ENCODE data around the gene FHOD3. TPM values are rescaled to one million over a fixed set of nuclear protein-coding genes. Genes with fewer than 3 reads are reported as not detected.

The FHOD3 gene
- total RNA-seq, 1 donor from 2014 or later: 5.6 TPM

DNA sequence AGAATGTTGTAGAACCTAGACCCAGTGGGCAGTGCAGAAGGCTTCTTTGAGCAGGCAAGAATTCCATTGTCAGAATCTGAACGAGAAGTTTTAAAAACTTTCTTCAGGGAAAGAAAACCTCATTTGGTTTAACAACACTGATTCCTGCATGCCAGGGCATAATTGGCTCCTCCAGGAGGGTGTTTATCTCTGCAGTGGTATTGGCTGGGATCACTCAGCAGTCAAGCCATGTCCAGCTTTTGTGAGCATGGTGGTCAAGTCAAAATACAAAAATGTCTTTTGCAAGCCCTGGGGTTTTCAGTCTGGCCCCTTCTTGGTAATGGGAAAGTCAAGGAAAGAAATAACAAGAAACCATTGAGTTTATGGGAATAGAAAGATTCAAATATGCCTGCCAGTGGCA lies 28.3 kb downstream of the FHOD3 start:
- TF ChIP-seq, protein P1, sequence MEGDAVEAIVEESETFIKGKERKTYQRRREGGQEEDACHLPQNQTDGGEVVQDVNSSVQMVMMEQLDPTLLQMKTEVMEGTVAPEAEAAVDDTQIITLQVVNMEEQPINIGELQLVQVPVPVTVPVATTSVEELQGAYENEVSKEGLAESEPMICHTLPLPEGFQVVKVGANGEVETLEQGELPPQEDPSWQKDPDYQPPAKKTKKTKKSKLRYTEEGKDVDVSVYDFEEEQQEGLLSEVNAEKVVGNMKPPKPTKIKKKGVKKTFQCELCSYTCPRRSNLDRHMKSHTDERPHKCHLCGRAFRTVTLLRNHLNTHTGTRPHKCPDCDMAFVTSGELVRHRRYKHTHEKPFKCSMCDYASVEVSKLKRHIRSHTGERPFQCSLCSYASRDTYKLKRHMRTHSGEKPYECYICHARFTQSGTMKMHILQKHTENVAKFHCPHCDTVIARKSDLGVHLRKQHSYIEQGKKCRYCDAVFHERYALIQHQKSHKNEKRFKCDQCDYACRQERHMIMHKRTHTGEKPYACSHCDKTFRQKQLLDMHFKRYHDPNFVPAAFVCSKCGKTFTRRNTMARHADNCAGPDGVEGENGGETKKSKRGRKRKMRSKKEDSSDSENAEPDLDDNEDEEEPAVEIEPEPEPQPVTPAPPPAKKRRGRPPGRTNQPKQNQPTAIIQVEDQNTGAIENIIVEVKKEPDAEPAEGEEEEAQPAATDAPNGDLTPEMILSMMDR (IDR thresholded peaks at IDR 0.05): no peak
- TF ChIP-seq POLR2AphosphoS5 (IDR thresholded peaks at IDR 0.05; ENCODE audit: insufficient read depth in 1 of 2, low read depth in 1 of 2): no peak
- TF ChIP-seq POLR2A (IDR thresholded peaks at IDR 0.05): no peak
- no peaks in the 10 kb centered on the region for H3K27me3 ChIP-seq
- H3K27ac ChIP-seq: no peak overlapping the region
- intact Hi-C loops (cut with DNase I): no loop called here
- no peaks in the 10 kb centered on the region for H3K36me3 ChIP-seq
- no peak overlapping the region for H3K4me3 ChIP-seq
- no peak for DNase-seq (ENCODE audit: extremely low spot score in 2 of 2)
- no peaks in the 10 kb centered on the region for H3K9me3 ChIP-seq
- H3K4me1 ChIP-seq: no peaks in the 10 kb centered on the region

DNA sequence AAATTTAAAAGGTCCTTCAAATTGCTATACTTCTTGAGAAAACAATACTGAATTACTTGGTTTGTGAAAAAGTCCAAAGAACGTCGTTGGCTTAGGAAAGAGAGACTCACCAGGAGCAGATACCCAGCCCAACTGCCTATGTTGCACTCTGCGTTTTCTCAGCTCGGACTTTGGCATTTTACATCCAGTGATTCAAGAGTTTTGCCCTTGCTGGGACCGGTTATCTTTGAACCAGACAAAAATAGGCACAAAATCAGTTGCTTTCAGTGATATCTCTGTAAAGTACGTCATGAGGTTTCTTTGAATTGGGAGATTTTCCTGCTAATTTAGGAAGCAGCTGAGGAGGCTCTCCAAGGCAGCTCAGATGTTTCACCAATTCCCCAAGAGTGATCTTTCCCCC lies 29.3 kb downstream of the FHOD3 start:
- no peaks in the 10 kb centered on the region for H3K4me1 ChIP-seq
- TF ChIP-seq POLR2A (IDR thresholded peaks at IDR 0.05) (no peak), POLR2AphosphoS5 (IDR thresholded peaks at IDR 0.05; ENCODE audit: insufficient read depth in 1 of 2, low read depth in 1 of 2) (no peak)
- TF ChIP-seq, protein P1 (IDR thresholded peaks at IDR 0.05): no peak
- H3K4me3 ChIP-seq: no peak overlapping the region
- H3K9me3 ChIP-seq: no peaks in the 10 kb centered on the region
- no peaks in the 10 kb centered on the region for H3K27me3 ChIP-seq
- intact Hi-C loops (cut with DNase I): no loop called here
- DNase-seq (ENCODE audit: extremely low spot score in 2 of 2): peak in 1 of 2 donors; percentile 22
- no peaks in the 10 kb centered on the region for H3K36me3 ChIP-seq
- H3K27ac ChIP-seq: no peak overlapping the region

DNA sequence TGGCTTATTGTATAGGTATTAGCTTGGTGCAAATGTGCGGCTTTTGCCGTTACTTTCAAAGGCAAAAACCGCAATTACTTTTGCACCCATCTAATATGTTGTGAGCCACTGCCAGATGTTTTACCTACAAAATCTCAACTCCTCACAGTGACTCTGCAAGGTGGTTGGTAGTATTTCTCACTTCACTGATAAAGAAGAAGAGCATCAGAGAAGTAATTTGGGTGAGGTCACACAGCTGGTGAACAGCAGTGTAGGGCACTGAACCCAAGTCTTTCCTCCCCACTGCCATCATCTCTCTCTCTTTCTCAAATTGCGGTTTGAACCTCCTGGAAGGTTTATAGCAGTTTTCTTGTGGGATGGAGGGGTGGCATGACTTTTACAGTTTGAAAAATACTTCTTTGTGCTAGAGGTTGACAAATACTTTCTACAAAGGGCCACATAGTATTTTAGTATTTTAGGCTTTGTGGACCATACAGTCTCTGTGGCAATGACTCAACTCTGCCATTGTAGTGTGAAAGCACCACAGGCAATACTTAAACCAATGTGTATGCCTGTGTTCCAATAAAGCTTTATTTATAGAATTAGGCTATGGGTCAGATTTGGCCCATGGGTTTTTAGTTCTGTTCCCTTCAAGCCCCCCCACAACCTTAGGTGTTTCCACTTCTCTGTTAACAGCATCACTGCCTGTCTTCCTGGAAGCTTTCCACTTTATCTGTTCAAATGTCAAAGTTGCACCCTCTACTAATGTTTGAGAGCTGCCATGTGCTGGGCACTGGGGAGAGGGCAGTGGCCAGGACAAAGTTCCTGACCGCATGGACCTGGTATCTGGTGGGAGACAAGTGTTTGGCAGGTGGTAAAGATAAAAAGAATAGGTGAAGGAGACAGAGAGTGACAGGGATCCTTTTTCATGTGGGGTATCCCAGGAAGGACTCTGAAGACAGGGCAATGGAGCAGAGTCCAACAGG lies 30.1 kb downstream of the FHOD3 start:
- Histone ChIP-seq H3K27ac (no peak overlapping the region), H3K27me3 (no peaks in the 10 kb centered on the region), H3K4me1 (no peaks in the 10 kb centered on the region), H3K4me3 (no peak overlapping the region), H3K36me3 (no peaks in the 10 kb centered on the region), H3K9me3 (no peaks in the 10 kb centered on the region)
- peak; percentile 7 to 52 for DNase-seq (ENCODE audit: extremely low spot score in 2 of 2)
- TF ChIP-seq POLR2AphosphoS5 (IDR thresholded peaks at IDR 0.05; ENCODE audit: insufficient read depth in 1 of 2, low read depth in 1 of 2) (no peak), POLR2A (IDR thresholded peaks at IDR 0.05) (no peak)
- TF ChIP-seq, protein P1 (IDR thresholded peaks at IDR 0.05): no peak
- intact Hi-C loops (cut with DNase I): no loop called here

DNA sequence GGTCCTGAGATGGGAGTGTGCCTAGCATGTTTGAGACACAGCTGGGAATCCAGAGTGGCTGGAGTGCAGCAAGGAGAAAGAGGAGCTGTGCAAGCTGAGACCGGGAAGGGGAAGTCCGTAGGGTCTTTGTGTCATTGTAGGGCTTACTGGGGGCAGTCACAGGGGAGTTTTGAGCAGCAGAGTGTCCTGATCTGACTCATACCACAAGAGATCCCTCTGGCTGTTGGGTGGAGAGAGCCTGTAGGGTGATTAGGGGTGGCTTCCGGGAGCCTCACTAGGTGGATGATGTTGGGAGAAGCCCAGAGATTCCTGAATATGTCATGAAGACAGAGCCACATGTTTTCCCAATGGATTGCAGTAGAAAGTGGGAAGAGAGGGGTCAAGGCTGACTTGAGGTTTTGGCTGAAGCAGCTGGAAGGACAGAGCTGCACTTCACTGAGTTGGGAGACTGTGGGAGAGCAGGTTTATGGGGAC lies 30.9 kb downstream of the FHOD3 start:
- Histone ChIP-seq H3K27me3 (no peaks in the 10 kb centered on the region), H3K4me3 (no peak overlapping the region), H3K36me3 (no peaks in the 10 kb centered on the region), H3K4me1 (no peaks in the 10 kb centered on the region), H3K9me3 (no peaks in the 10 kb centered on the region), H3K27ac (no peak overlapping the region)
- intact Hi-C loops (cut with DNase I): no loop called here
- no peak for TF ChIP-seq POLR2AphosphoS5 (IDR thresholded peaks at IDR 0.05; ENCODE audit: insufficient read depth in 1 of 2, low read depth in 1 of 2)
- peak; percentile 77 to 84 for DNase-seq (ENCODE audit: extremely low spot score in 2 of 2)

DNA sequence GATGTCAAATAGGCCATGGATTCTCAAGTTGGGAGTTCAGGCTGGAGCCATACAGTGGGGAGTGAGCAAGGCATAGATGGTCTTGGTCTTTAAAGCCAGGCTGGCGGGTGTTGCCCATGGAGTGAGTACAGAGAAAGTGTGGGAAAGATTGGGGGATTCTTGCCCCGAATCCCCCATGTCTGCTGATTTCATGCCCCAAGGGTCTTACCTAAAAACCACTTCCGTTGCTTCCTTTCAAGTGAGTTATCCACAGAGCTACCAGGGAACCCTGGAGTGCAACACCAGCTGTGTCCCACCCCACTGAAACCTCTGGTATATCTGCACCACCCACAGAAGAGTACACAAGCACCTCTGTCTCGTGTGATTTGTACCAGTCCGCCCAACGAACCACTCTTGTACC lies 31.4 kb downstream of the FHOD3 start:
- no peak overlapping the region for H3K4me3 ChIP-seq
- no peak overlapping the region for H3K27ac ChIP-seq
- intact Hi-C loops (cut with DNase I): no loop called here
- H3K27me3 ChIP-seq: no peaks in the 10 kb centered on the region
- no peaks in the 10 kb centered on the region for H3K36me3 ChIP-seq
- TF ChIP-seq POLR2AphosphoS5 (IDR thresholded peaks at IDR 0.05; ENCODE audit: insufficient read depth in 1 of 2, low read depth in 1 of 2) (no peak), POLR2A (IDR thresholded peaks at IDR 0.05) (no peak)
- TF ChIP-seq, protein P1 (IDR thresholded peaks at IDR 0.05): no peak
- no peaks in the 10 kb centered on the region for H3K4me1 ChIP-seq
- H3K9me3 ChIP-seq: no peaks in the 10 kb centered on the region
- DNase-seq (ENCODE audit: extremely low spot score in 2 of 2): peak; percentile 74 to 80
